HepG2 (cell line): ENCODE measurements around the gene TBXAS1. TPM values are rescaled to one million over a fixed set of nuclear protein-coding genes. Genes with fewer than 3 reads are reported as not detected.

Source experiments
- ATAC-seq: fragments of 200-7000 bp; cut with Tn5 transposase; 3 replicates; pipeline ENCODE4 v1.9.1; 2020; ENCODE audit warnings: mild to moderate bottlenecking, moderate library complexity
- BruUV-seq: library from RNA; stranded (reverse); fragments of 400-500 nt; replicated peaks from 2 replicates; lab custom pipeline; 2021; lab: Mats Ljungman, UMichigan
- CTCF ChIA-PET: fragments of 300-600 bp; formaldehyde crosslinking; extraction: SDS; loops from one replicate; lab custom pipeline; 2021; ENCODE audit warnings: low total read pairs, inconsistent platforms, low intra/inter-chr PET ratio; lab: Yijun Ruan, JAX
- POLR2A ChIA-PET: fragments of 350-600 bp; sonication (Branson Sonifier 250); formaldehyde crosslinking; loops from one replicate; lab custom pipeline; 2020; ENCODE audit warnings: antibody characterized with exemption, inconsistent platforms; lab: Yijun Ruan, JAX
- DNase-seq: peaks from one replicate; pipeline ENCODE4 v3.0.0-alpha.2; 2015; ENCODE audit warnings: low spot score
- FAIRE-seq: peaks from 3 replicates; lab custom pipeline; 2011; peaks lifted over from hg19 to GRCh38; lab: Jason Lieb, UNC
- H2AFZ ChIP-seq: one replicate; pipeline ENCODE4 v1.6.1; 2011; ENCODE audit warnings: low read length, inconsistent platforms
- H3K27ac ChIP-seq: fragments of 300-600 bp; 3 replicates; pipeline ENCODE4 v1.8.0; 2011; ENCODE audit warnings: mixed run types, mild to moderate bottlenecking, mixed read lengths, low read length, inconsistent platforms; ENCODE audit not compliant: insufficient read depth; ENCODE audit errors: extremely low read length
- H3K27me3 ChIP-seq, 2 experiments: fragments of 200-600 bp in 1 of 2; 2 replicates in 1 of 2; 3 replicates in 1 of 2; pipeline versions ENCODE4 v1.6.0 to v1.8.0; 2011; ENCODE audit warnings: low read length in 2 of 2, mild to moderate bottlenecking in 2 of 2, moderate library complexity in 2 of 2, inconsistent platforms in 1 of 2; ENCODE audit not compliant: insufficient read depth in 2 of 2, control insufficient read depth in 1 of 2
- H3K36me3 ChIP-seq, 2 experiments: fragments of 200-600 bp in 1 of 2; replicated peaks in 1 of 2; 2 replicates in 1 of 2; 3 replicates in 1 of 2; pipeline versions ENCODE4 v1.5.1 to v1.8.0; 2011; ENCODE audit warnings: low read length in 2 of 2, inconsistent platforms in 1 of 2; ENCODE audit not compliant: insufficient read depth in 2 of 2, control insufficient read depth in 1 of 2
- H3K4me1 ChIP-seq: 2 replicates; pipeline ENCODE4 v1.5.1; 2012; ENCODE audit warnings: low read length, inconsistent platforms; ENCODE audit not compliant: insufficient read depth
- H3K4me2 ChIP-seq: 2 replicates; pipeline ENCODE4 v1.6.0; 2011; ENCODE audit warnings: low read depth, low read length, inconsistent platforms
- H3K4me3 ChIP-seq, 3 experiments: fragments of 200-600 bp in 1 of 3; sonication (generic), shearing (Covaris generic) in 1 of 3; replicated peaks in 1 of 3; 2 replicates each; pipeline ENCODE4 v1.5.1; 2011 to 2016; ENCODE audit warnings: low read length in 3 of 3, inconsistent platforms in 2 of 3, low read depth in 2 of 3, mild to moderate bottlenecking in 2 of 3, control low read depth in 1 of 3, mixed read lengths in 1 of 3; ENCODE audit not compliant: insufficient read depth in 1 of 3
- H3K79me2 ChIP-seq: one replicate; pipeline ENCODE4 v1.6.1; 2011; ENCODE audit warnings: low read length, inconsistent platforms; ENCODE audit not compliant: insufficient read depth
- H3K9ac ChIP-seq: 2 replicates; pipeline ENCODE4 v1.6.0; 2011; ENCODE audit warnings: mild to moderate bottlenecking, low read depth, low read length, inconsistent platforms; ENCODE audit not compliant: insufficient read depth
- H3K9me3 ChIP-seq: 2 replicates; pipeline ENCODE4 v1.5.1; 2012; ENCODE audit warnings: mild to moderate bottlenecking, low read length
- H4K20me1 ChIP-seq: 2 replicates; pipeline ENCODE4 v1.6.0; 2011; ENCODE audit warnings: inconsistent platforms, mild to moderate bottlenecking, low read length, moderate library complexity; ENCODE audit not compliant: insufficient read depth
- CBX1 ChIP-seq: IDR thresholded peaks from one replicate; pipeline ENCODE4 v1.6.1; 2016; ENCODE audit warnings: antibody characterized with exemption, low read depth
- CENPBD1 ChIP-seq: sonication (generic); formaldehyde crosslinking; IDR thresholded peaks from 2 replicates; pipeline ENCODE4 v1.8.0; 2022; ENCODE audit warnings: missing genetic modification reagents, low read depth, mild to moderate bottlenecking, borderline replicate concordance
- KLF12 ChIP-seq: sonication (generic); formaldehyde crosslinking; IDR thresholded peaks from 2 replicates; pipeline ENCODE4 v1.4.0; 2020; ENCODE audit warnings: missing genetic modification reagents, borderline replicate concordance
- PAXIP1 ChIP-seq: sonication (generic); formaldehyde crosslinking; conservative IDR thresholded peaks from 2 replicates; pipeline ENCODE4 v1.4.0; 2020; ENCODE audit warnings: mild to moderate bottlenecking, missing genetic modification reagents, moderate library complexity
- PCBP1 ChIP-seq: fragments of 200-400 bp; formaldehyde crosslinking; IDR thresholded peaks from 2 replicates; pipeline ENCODE4 v1.6.1; 2017; ENCODE audit warnings: mild to moderate bottlenecking, low read depth, low read length, borderline replicate concordance
- SETDB1 ChIP-seq: sonication (generic); formaldehyde crosslinking; IDR thresholded peaks from 2 replicates; pipeline ENCODE4 v1.5.1; 2020; ENCODE audit warnings: missing genetic modification reagents, mild to moderate bottlenecking, borderline replicate concordance
- TERF1 ChIP-seq: sonication (generic); formaldehyde crosslinking; IDR thresholded peaks from 2 replicates; pipeline ENCODE4 v1.8.0; 2022; ENCODE audit warnings: mild to moderate bottlenecking, missing genetic modification reagents, moderate library complexity
- ZNF234 ChIP-seq: sonication (generic); formaldehyde crosslinking; conservative IDR thresholded peaks from 2 replicates; pipeline ENCODE4 v1.5.1; 2020; ENCODE audit warnings: mild to moderate bottlenecking, missing genetic modification reagents
- ZNF318 ChIP-seq: sonication (generic); formaldehyde crosslinking; IDR thresholded peaks from 2 replicates; pipeline ENCODE4 v1.4.0; 2020; ENCODE audit warnings: mild to moderate bottlenecking, missing genetic modification reagents
- ZNF660 ChIP-seq: sonication (generic); formaldehyde crosslinking; IDR thresholded peaks from 2 replicates; pipeline ENCODE4 v1.5.1; 2020; ENCODE audit warnings: mild to moderate bottlenecking, low read depth, missing genetic modification reagents, borderline replicate concordance
- ZNF737 ChIP-seq: sonication (generic); formaldehyde crosslinking; IDR thresholded peaks from 2 replicates; pipeline ENCODE4 v1.5.0; 2020; ENCODE audit warnings: missing genetic modification reagents, mild to moderate bottlenecking, borderline replicate concordance
- WGBS: methylation state at CpG from one replicate; pipeline ENCODE4 v1.1.6; 2017; ENCODE audit warnings: low lambda C conversion rate; 5-methylcytosine and 5-hydroxymethylcytosine counted together
- in situ Hi-C: cut with HindIII; loops from 2 replicates; pipeline ENCODE4 v1.10.0; 2017; ENCODE audit warnings: low pct_unique_long_range_greater_than_20kb; ENCODE audit not compliant: extremely low pct_ligation_motif_present
- intact Hi-C: fragments of 100-400 bp; cut with micrococcal nuclease; formaldehyde crosslinking; loops from one replicate; pipeline ENCODE4 v1.10.0; 2022; ENCODE audit not compliant: unreplicated experiment
- polyA plus RNA-seq, 8 experiments: library from polyadenylated mRNA; depleted of rRNA in 3 of 8; stranded (reverse) in 7 of 8; unstranded in 1 of 8; fragments of >200 nt; fragmentation: Illumina TruSeq in 4 of 8; extraction: Trizol in 4 of 8; gene quantifications; 2 replicates each; pipeline versions ENCODE4 v1.2.1 to v1.2.3, GENCODE V29; 2011 to 2016; ENCODE audit warnings: low read depth in 4 of 8, missing spikeins in 1 of 8, mixed read lengths in 1 of 8; ENCODE audit not compliant: insufficient read depth in 1 of 8
- total RNA-seq, 5 experiments: library from RNA; depleted of rRNA; stranded (reverse); fragments of >200 nt; fragmentation: Illumina TruSeq; extraction: Trizol; gene quantifications; 2 replicates each; pipeline ENCODE4 v1.2.3, GENCODE V29; 2016; ENCODE audit warnings: low read depth in 1 of 5

The TBXAS1 gene
- total and polyA plus RNA-seq, 2 of the 13 experiments (the other 11 are each of a cell fraction or from before 2014, with no cell fraction given): 4.0 to 4.9 TPM

GRCh38 chr7:139886206-139886605 is 57.1 kb downstream of the TBXAS1 start:
- Histone ChIP-seq H3K27ac (no peak overlapping the region), H3K79me2 (no peaks in the 10 kb centered on the region), H3K4me3 (no peak overlapping the region), H3K36me3 (no peaks in the 10 kb centered on the region), H3K9ac (no peak overlapping the region), H3K4me2 (no peak overlapping the region), H2AFZ (no peak overlapping the region), H4K20me1 (no peaks in the 10 kb centered on the region), H3K9me3 (no peaks in the 10 kb centered on the region), H3K4me1 (no peaks in the 10 kb centered on the region), H3K27me3 (no peaks in the 10 kb centered on the region)
- ATAC-seq: no peak
- FAIRE-seq: no peak
- no TSS peak for BruUV-seq
- intact Hi-C loops: no loop called here
- 25% methylated on average over 2 of the region's 2 CpGs for WGBS
- in situ Hi-C loops: no loop called here
- no peak for DNase-seq
- CTCF ChIA-PET: no interaction called here
- POLR2A ChIA-PET: no interaction called here
- TF ChIP-seq CBX1: no peak
- TF ChIP-seq CENPBD1 (CRISPR knock-in tag): no peak
- no peak for TF ChIP-seq PAXIP1 (CRISPR knock-in tag)
- TF ChIP-seq ZNF660 (CRISPR knock-in tag): no peak
- no peak for TF ChIP-seq SETDB1 (CRISPR knock-in tag)
- no peak for TF ChIP-seq ZNF737 (CRISPR knock-in tag)
- TF ChIP-seq ZNF318: no peak
- no peak for TF ChIP-seq ZNF234 (CRISPR knock-in tag)
- TF ChIP-seq PCBP1: no peak
- no peak for TF ChIP-seq TERF1 (CRISPR knock-in tag)
- TF ChIP-seq KLF12 (CRISPR knock-in tag): no peak
